GM12864 (cell line): ENCODE results near the gene EFNA4.

ENCODE experiments used
- DNase-seq: peaks from one replicate; pipeline ENCODE4 v3.0.0-alpha.2; 2011; ENCODE audit warnings: low read depth
- H3K4me3 ChIP-seq: 2 replicates; pipeline ENCODE4 v1.5.1; 2011; ENCODE audit warnings: mild to moderate bottlenecking, low read depth, low read length, control low read depth
- TF ChIP-seq, protein P1 (sequence below): IDR thresholded peaks from 2 replicates; pipeline ENCODE4 v1.5.1; 2011; ENCODE audit warnings: low read depth, mild to moderate bottlenecking, moderate library complexity, low read length, control low read depth, inconsistent platforms; ENCODE audit errors: missing control alignments

Gene EFNA4

DNA sequence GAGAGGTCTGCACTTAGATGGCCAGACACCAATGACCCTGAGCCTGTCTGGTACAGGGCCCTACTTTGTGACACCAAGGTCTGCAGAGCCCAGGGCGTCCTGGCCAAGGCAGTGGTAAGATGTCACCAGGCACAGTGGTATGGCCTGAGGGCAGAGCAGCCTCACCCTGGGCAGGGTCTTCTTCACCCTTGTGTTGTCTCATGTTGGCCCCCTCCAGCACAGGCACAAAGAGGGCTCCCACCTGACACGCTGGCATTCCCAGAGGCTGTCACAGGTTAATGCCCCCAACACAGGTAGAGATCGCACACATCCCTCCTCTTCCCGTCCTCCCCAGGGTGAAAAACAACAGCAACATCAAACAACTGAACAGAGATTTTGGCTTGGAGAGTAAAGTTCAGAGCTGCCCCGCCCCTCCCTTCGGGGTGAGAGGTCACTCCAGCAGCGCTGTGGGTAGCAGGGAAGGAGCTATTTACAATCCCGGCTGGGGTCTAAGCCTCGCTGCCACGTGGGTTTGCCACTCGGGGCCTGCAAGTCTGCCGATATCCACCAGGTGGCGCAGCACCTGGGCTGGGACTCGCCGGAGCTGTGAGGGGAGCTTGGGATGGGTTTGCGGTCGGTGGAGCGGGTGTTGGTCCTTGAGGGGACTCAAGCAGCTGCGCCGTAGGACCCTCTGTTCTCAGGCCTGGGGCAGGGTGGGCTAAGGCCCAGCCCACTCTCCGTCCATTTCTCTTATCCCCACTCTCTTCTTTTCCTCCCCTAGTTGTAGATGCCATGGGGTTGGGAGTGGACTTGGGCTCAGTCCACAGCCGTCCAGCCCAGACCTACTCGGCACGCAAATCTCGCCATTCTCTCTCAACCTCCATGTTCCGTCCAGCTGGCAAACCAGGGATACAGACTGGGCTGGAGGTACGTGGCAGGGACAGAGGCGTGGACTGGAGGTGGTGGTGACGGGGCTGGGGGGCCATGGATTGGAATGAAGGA is 27.8 kb downstream of the EFNA4 start:
- H3K4me3 ChIP-seq, result no peak overlapping the region
- TF ChIP-seq, protein P1, sequence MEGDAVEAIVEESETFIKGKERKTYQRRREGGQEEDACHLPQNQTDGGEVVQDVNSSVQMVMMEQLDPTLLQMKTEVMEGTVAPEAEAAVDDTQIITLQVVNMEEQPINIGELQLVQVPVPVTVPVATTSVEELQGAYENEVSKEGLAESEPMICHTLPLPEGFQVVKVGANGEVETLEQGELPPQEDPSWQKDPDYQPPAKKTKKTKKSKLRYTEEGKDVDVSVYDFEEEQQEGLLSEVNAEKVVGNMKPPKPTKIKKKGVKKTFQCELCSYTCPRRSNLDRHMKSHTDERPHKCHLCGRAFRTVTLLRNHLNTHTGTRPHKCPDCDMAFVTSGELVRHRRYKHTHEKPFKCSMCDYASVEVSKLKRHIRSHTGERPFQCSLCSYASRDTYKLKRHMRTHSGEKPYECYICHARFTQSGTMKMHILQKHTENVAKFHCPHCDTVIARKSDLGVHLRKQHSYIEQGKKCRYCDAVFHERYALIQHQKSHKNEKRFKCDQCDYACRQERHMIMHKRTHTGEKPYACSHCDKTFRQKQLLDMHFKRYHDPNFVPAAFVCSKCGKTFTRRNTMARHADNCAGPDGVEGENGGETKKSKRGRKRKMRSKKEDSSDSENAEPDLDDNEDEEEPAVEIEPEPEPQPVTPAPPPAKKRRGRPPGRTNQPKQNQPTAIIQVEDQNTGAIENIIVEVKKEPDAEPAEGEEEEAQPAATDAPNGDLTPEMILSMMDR, result peak; percentile 98
- no peak for DNase-seq

DNA sequence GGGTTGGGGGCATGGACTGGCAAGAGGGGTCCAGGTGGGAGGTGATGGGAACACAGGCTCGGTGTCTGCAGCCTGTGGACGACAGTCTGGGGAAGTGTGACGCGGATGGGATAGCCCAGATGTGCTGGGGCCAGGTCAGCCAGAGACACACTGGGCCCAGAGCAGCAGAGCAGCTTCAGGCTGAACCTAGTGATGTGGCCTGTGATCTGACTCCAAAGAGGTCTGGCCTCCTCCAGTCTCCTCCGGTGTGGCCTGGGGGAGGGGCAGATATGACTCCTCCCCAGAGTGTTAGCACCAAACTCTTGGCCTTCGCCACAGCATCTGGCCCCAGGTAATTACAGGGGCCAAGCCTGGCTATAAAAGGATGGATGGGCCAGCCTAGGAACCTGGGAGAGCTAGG is 28.6 kb downstream of the EFNA4 start:
- DNase-seq, result no peak
- H3K4me3 ChIP-seq, result no peak overlapping the region
- TF ChIP-seq, protein P1, result no peak

DNA sequence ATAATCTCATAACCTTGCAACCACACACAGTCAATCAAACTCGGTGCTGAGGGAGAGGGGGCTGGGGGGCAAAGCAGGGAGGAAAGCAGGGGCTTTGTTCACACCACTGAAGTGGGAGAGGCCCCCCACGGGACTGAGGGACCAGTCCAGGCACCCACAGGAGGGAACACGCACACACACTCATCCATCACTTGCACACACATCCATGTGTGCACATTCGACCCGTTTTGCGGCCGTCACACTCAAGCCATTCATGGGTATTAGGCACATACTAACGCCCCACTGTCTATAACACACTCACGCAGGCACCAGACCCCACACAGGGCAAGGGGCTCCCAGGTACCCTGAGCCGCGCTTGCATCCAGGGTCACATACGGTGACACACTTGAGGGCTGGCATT is 29.1 kb downstream of the EFNA4 start:
- H3K4me3 ChIP-seq, result no peak overlapping the region
- TF ChIP-seq, protein P1, result no peak
- DNase-seq, result no peak

DNA sequence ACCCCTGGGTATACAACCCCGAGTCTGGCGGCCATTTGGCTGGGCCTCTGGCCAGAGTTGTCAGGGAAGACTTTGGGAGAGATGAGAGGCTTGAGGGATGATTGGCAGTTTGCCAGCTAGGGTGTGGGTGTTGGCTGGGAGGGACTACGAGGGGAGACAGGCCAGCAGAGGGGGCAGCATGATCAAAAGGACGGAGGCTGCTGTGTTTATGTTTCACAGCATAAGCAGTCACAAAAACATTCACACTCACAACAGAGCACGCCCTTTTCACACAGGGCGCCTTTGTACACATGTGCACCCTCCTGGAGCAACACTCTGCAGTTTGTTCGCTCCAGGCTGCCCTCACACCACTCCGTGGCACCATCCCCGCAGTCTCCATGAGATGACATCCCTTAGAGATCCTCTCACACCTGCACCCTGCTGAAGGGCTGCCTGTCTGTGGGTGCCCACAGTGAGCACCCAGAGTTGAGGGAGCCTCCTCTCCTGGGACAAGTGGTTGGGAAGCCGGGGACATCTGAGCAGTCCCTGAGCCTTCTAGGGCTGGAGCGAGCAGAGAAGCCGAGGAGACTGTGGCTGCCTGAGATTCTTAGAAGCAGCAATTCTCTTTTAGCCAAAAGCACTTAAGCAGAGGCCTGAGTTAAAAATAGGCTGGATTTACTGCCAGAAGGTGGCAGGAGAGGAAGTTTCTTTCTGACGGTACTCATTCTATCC is 30.5 kb downstream of the EFNA4 start:
- DNase-seq, result no peak
- TF ChIP-seq, protein P1, result peak; percentile 24
- H3K4me3 ChIP-seq, result no peak overlapping the region

DNA sequence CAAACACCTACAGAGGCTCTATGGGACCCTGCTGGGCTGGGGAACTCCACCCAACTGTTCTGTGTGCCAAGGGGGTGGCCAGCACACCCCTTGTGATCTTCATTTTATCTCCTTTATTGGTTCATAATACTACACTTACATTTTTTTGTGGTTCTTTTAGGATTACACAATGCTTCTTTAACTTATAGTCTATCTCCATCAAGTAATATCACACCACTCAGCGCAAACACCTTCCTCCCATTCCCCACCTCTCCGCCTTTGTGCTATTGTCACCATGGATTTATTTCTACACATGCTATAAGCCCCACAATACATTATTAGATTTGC is 31.0 kb downstream of the EFNA4 start:
- H3K4me3 ChIP-seq, result no peak overlapping the region
- no peak for DNase-seq
- TF ChIP-seq, protein P1, result no peak

DNA sequence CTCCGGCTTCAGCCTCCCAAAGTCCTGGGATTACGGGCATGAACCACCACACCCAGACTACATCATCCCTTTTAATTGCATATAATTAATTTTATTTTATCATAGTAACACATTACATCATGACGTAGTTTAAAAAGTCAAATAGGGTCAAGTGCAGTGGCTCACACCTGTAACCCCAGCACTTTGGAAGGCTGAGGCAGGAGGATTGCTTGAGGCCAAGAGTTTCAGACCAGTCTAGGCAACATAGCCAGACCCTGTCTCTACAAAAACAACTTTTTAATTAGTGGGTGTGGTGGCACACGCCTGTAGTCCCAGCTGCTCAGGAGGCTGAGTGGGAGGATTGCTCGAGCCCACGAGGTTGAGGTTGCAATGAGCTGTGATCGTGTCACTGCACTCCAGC is 35.8 kb downstream of the EFNA4 start:
- DNase-seq, result no peak
- TF ChIP-seq, protein P1, result no peak
- no peak overlapping the region for H3K4me3 ChIP-seq
